Right lobe of liver (tissue), 6 donors: Measurements from ENCODE around the gene SKAP2. TPM values are rescaled to one million over a fixed set of nuclear protein-coding genes. Genes with fewer than 3 reads are reported as not detected.

Experiments used
- ATAC-seq, 4 donors: fragments of 200-7000 bp; cut with Tn5 transposase; one replicate each; pipeline ENCODE4 v1.9.1; 2020; ENCODE audit warnings: mild to moderate bottlenecking in 4 of 4, moderate library complexity in 4 of 4
- DNase-seq, 3 donors: peaks; one replicate each; pipeline ENCODE4 v3.0.0-alpha.2; 2020
- H3K27ac ChIP-seq, 3 donors: fragments of 200-600 bp; one replicate each; pipeline ENCODE4 v1.8.0; 2022
- H3K27me3 ChIP-seq, 2 donors: fragments of 200-600 bp; one replicate each; pipeline ENCODE4 v1.8.0; 2022
- H3K36me3 ChIP-seq, 4 donors: fragments of 200-600 bp; sonication (generic) in 1 of 4; one replicate each; pipeline versions ENCODE4 v1.5.1 to v1.8.0; 2017 to 2022; ENCODE audit warnings: control low read depth in 1 of 4
- H3K4me1 ChIP-seq, 4 donors: fragments of 200-600 bp; sonication (generic) in 1 of 4; one replicate each; pipeline versions ENCODE4 v1.5.1 to v1.8.0; 2017 to 2022; ENCODE audit warnings: control low read depth in 1 of 4
- H3K4me3 ChIP-seq, 3 donors: fragments of 200-600 bp; one replicate each; pipeline ENCODE4 v1.8.0; 2022
- H3K9me3 ChIP-seq, 4 donors: fragments of 200-600 bp; sonication (generic) in 1 of 4; one replicate each; pipeline versions ENCODE4 v1.5.1 to v1.8.0; 2017 to 2022; ENCODE audit warnings: control low read depth in 1 of 4
- CTCF ChIP-seq, 4 donors: fragments of 200-600 bp in 3 of 4; fragments of 450-650 bp in 1 of 4; IDR thresholded peaks; one replicate each; pipeline versions ENCODE4 v1.5.1 to v1.8.0; 2016 to 2022; ENCODE audit warnings: antibody characterized with exemption in 4 of 4, mild to moderate bottlenecking in 2 of 4
- POLR2A ChIP-seq: fragments of 450-650 bp; IDR thresholded peaks from one replicate; pipeline ENCODE4 v1.6.1; 2017; ENCODE audit warnings: antibody characterized with exemption, mild to moderate bottlenecking
- WGBS: methylation state at CpG from one replicate; pipeline ENCODE4 v1.1.6; 2018; ENCODE audit warnings: low coverage, low lambda C conversion rate; ENCODE audit not compliant: insufficient coverage; ENCODE audit errors: missing lambda C conversion rate; 5-methylcytosine and 5-hydroxymethylcytosine counted together
- intact Hi-C, 2 donors: fragments of 100-400 bp; cut with DNase I; formaldehyde crosslinking; loops; one replicate each; pipeline versions ENCODE4 v1.11.2 to v1.14.1; 2022
- total RNA-seq, 6 experiments: library from RNA; depleted of rRNA in 2 of 6; stranded (reverse); fragments of >200 nt in 2 of 6; fragmentation: NEBNext Ultra II Directional in 3 of 6; extraction: Animal tissue kit (Norgen Biotek cat#: 25700) in 3 of 6; gene quantifications; one replicate each; pipeline versions ENCODE4 v1.1.0 to v1.2.4, GENCODE V29; 2016 to 2023
- donor health status: DM: no; HTN: yes; CAD: no.
- donor health status: DM: no; HTN: no; CAD: no.
- donor health status: DM: no; HTN: no; CAD: no.
- donor health status: DM: no; HTN: yes; CAD: no.
- donor health status: DM: no; HTN: yes; CAD: no.

SKAP2 gene
- total RNA-seq, 6 experiments from 2014 or later, result 4.7 to 19.6 (median 9.0) TPM

DNA sequence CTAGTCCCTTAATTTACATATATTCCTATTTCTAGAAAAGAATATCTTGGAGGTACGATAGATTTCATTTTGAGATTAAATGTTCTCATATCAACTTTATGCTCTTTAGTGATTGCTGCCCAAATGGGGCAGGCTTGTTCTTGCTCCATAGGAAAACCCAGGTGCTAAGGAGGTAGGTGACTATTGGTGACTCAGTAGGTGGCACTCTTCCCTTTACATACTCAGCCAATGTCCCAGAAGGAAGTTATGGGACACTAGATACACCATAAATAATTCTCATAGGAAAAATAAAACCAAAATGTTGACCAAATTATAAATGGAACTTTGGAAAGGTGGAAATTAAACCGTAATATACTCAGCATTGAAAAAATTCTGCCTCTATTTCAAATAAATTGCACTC is 4.0 kb downstream of the SKAP2 start:
- no peak overlapping the region for H3K27ac ChIP-seq

GRCh38 chr7:26859720-26860119 is 4.7 kb downstream of the SKAP2 start:
- peaks cover 0 to 6% (median 0%) of the 10 kb centered on the region in 4 donors for H3K4me1 ChIP-seq
- intact Hi-C loops, result no loop called here
- no peak for ATAC-seq
- H3K27me3 ChIP-seq, result peaks cover 0 to 6% of the 10 kb centered on the region in 2 donors
- no peak for DNase-seq
- no peak overlapping the region for H3K27ac ChIP-seq
- no peaks in the 10 kb centered on the region for H3K9me3 ChIP-seq
- no peaks in the 10 kb centered on the region for H3K36me3 ChIP-seq
- no peak overlapping the region for H3K4me3 ChIP-seq
- TF ChIP-seq CTCF (IDR thresholded peaks at IDR 0.05) (no peak), POLR2A (no peak)

More for the DNA sequence above, 4.0 kb downstream of the SKAP2 start:
- intact Hi-C loops, result no loop called here
- ATAC-seq (no peak), DNase-seq (no peak)
- Histone ChIP-seq H3K36me3 (no peaks in the 10 kb centered on the region), H3K9me3 (no peaks in the 10 kb centered on the region), H3K4me3 (no peak overlapping the region), H3K27me3 (peaks cover 0 to 6% of the 10 kb centered on the region in 2 donors), H3K4me1 (peaks cover 0 to 6% (median 2%) of the 10 kb centered on the region in 4 donors)
- TF ChIP-seq POLR2A (no peak), CTCF (IDR thresholded peaks at IDR 0.05) (no peak)
- WGBS, result 55% methylated on average over 2 of the region's 2 CpGs

DNA sequence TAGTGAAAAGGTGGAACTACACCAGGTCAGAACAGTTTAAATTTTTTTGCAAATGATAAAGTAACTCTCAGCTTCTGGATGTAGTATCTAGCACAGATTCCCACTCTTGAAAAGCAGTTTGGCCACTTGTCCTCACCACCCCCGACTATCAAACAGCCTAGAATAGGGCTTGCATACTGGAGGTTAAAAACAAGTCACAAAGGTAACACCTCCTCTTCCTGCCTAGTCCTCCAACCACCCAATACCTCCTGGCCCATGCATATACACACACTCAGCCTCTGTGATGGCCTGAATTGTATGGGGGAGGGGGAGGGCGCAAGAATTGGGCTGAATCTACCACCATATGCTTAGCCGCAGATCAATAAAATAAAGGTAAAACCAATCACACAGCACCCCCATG is 5.7 kb downstream of the SKAP2 start:
- Histone ChIP-seq H3K9me3 (no peaks in the 10 kb centered on the region), H3K4me3 (no peak overlapping the region), H3K36me3 (no peaks in the 10 kb centered on the region), H3K4me1 (peaks cover 0 to 6% (median 0%) of the 10 kb centered on the region in 4 donors), H3K27ac (no peak overlapping the region), H3K27me3 (peaks cover 0 to 6% of the 10 kb centered on the region in 2 donors)
- 73% methylated on average over 3 of the region's 3 CpGs for WGBS
- TF ChIP-seq POLR2A (no peak), CTCF (IDR thresholded peaks at IDR 0.05) (no peak)
- intact Hi-C loops, result no loop called here
- peak in 2 of 4 donors; percentile 17 to 39 for ATAC-seq
- DNase-seq, result no peak

DNA sequence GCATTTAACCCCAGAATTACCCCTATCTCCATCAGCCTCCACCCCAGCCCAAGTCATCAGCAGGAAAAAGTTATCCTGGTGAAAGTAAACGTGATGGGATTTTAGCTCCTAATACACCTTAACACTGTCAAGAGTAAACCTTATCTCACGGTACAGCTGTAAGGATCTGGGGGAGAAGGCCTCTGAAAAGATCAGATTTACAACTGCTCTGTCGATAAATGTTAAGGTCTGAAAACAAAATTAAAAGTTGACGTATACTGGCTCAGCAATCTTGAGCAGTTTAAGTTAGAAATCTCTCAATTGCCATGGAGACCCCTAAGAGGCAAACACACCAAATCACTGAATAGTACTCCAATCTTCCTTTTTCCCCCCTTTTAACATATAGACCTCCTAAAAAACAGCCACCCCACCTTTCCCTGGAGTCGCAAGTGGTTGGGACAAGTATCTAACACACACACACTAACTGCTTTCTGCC is 6.1 kb downstream of the SKAP2 start:
- Histone ChIP-seq H3K4me3 (no peak overlapping the region), H3K27ac (peak overlapping the region in 1 of 3 donors; percentile 21), H3K9me3 (no peaks in the 10 kb centered on the region), H3K36me3 (no peaks in the 10 kb centered on the region), H3K4me1 (peaks cover 0 to 4% (median 0%) of the 10 kb centered on the region in 4 donors), H3K27me3 (peaks cover 0 to 6% of the 10 kb centered on the region in 2 donors)
- 50% methylated on average over 4 of the region's 5 CpGs for WGBS
- DNase-seq (no peak), ATAC-seq (no peak)
- intact Hi-C loops, result no loop called here
- no peak for TF ChIP-seq POLR2A
- TF ChIP-seq CTCF (IDR thresholded peaks at IDR 0.05), result no peak
